Measurements from ENCODE around the gene OR6V1. TPM values are rescaled to one million over a fixed set of nuclear protein-coding genes. Genes with fewer than 3 reads are reported as not detected.

OR6V1 gene, protein sequence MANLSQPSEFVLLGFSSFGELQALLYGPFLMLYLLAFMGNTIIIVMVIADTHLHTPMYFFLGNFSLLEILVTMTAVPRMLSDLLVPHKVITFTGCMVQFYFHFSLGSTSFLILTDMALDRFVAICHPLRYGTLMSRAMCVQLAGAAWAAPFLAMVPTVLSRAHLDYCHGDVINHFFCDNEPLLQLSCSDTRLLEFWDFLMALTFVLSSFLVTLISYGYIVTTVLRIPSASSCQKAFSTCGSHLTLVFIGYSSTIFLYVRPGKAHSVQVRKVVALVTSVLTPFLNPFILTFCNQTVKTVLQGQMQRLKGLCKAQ
- not detected for total RNA-seq

DNA sequence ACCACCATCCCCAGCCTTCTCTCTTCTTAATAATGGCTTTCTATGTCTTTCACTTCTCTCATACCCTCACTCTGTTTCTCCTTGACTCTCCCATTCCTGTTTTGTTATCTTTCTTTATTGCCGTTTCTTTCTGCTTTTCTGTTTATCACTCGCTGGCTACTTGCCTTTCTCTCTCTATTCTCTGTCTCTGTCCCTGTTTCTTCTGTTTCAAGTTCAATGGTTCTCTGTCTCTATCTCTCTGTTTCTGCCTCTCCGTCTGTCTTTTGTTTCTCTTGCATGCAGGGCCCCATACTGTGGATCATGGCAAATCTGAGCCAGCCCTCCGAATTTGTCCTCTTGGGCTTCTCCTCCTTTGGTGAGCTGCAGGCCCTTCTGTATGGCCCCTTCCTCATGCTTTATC is at the start of gene OR6V1:
Gene OR6V1, plus strand, starts transcription at position 301 of the 400 bp plus-strand sequence. Its CDS starts 0 bp downstream, at position 301.
- ChIA-PET CTCF (interaction anchor here (0.9 kb wide), 1 partner anchor 14 kb away, joined by 3 read pairs; no protein-coding TSS in a partner anchor), POLR2A (no interaction called here)
- peaks cover 1% of the 10 kb centered on the region for H3K27me3 Mint-ChIP-seq
- H3K9me3 Mint-ChIP-seq = no peaks in the 10 kb centered on the region
- intact Hi-C loops (cut with micrococcal nuclease) = no loop called here
- DNase-seq (no peak), ATAC-seq (no peak)
- H3K4me3 Mint-ChIP-seq = no peak within 1 kb of the TSS
- H3K27ac Mint-ChIP-seq = no peak within 1 kb of the TSS
- peaks cover 3% of the 10 kb centered on the region for H3K4me1 Mint-ChIP-seq (ENCODE audit: low read depth)
- H3K36me3 Mint-ChIP-seq (ENCODE audit: low read depth) = no peaks in the 10 kb centered on the region
- TF ChIP-seq, protein P1, sequence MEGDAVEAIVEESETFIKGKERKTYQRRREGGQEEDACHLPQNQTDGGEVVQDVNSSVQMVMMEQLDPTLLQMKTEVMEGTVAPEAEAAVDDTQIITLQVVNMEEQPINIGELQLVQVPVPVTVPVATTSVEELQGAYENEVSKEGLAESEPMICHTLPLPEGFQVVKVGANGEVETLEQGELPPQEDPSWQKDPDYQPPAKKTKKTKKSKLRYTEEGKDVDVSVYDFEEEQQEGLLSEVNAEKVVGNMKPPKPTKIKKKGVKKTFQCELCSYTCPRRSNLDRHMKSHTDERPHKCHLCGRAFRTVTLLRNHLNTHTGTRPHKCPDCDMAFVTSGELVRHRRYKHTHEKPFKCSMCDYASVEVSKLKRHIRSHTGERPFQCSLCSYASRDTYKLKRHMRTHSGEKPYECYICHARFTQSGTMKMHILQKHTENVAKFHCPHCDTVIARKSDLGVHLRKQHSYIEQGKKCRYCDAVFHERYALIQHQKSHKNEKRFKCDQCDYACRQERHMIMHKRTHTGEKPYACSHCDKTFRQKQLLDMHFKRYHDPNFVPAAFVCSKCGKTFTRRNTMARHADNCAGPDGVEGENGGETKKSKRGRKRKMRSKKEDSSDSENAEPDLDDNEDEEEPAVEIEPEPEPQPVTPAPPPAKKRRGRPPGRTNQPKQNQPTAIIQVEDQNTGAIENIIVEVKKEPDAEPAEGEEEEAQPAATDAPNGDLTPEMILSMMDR (IDR thresholded peaks at IDR 0.05) = no peak

DNA sequence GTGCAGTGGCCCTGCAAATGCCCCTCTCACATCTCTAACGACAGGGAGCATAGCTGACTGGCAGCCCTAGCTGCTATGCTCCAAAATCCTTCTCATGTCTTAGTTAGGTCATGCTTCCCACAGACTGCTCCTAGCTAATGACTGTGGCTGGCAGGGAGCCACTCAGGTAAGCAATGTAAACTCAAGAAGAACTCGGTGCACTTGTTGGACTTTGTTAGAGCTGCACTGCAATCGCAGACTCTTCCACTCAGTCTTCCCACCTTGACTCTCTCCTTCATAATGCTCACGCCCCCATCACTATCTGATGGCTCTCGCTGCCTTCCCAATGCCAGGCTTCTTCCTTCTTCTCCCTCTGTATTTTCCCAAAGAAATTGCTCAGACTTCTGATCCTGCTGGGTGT is 49.2 kb upstream of the OR6V1 start:
- no peak overlapping the region for H3K27ac Mint-ChIP-seq
- ChIA-PET POLR2A (interaction anchor here (0.9 kb wide), 1 partner anchor 148 kb away, joined by 3 read pairs; the partner anchor contains the start of gene EPHB6), CTCF (interaction anchor here (0.6 to 15.9 kb wide), 47 partner anchors 9 to 1027 kb away, joined by 3 to 380 read pairs (median 5); partner anchors contain the start of genes EPHB6 and TAS2R40)
- ATAC-seq (no peak), DNase-seq (no peak)
- H3K27me3 Mint-ChIP-seq = peaks cover 2% of the 10 kb centered on the region
- TF ChIP-seq, protein P1 (IDR thresholded peaks at IDR 0.05) = no peak
- H3K4me3 Mint-ChIP-seq = peak overlapping the region; percentile 57
- H3K9me3 Mint-ChIP-seq = no peaks in the 10 kb centered on the region
- H3K36me3 Mint-ChIP-seq (ENCODE audit: low read depth) = no peaks in the 10 kb centered on the region
- intact Hi-C loops (cut with micrococcal nuclease) = loop anchor here (2.0 kb wide), 1 partner anchor 122 kb away; no protein-coding TSS in a partner anchor
- peaks cover 7% of the 10 kb centered on the region for H3K4me1 Mint-ChIP-seq (ENCODE audit: low read depth)

DNA sequence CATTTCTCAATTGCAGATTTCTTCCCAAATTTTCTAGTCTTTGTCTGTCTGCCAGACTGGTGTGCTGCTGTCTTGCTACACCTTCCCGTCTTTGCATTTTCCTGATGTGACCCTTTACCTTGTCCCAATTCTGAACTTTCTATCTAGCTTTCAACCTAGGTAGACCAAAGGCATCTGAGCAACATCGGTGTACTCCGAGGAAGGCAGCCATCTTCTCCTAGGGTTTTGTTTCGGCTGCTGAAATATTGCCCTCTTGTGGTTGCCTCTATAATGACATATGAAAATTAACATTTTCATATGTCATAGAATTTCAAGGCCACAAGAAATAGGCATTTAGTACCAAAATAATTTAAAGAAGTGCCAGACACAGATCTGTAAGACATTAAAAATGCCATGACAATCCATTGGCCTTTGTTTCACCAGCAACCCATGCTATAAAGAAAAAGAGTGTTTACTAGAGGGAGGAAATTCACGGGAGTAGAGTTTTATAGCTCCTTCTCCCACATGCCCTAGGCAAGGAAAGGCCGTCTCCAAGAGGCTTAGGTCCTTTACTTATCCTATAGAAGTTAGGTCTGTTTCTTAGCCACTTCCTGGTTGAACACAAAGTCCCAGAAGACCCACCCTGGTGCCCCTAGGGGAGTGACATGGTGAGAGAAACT is 48.6 kb upstream of the OR6V1 start:
- Mint-ChIP-seq H3K4me1 (ENCODE audit: low read depth) (peaks cover 9% of the 10 kb centered on the region), H3K36me3 (ENCODE audit: low read depth) (no peaks in the 10 kb centered on the region), H3K9me3 (no peaks in the 10 kb centered on the region), H3K4me3 (peak overlapping the region; percentile 57), H3K27me3 (peaks cover 3% of the 10 kb centered on the region), H3K27ac (no peak overlapping the region)
- TF ChIP-seq, protein P1 (IDR thresholded peaks at IDR 0.05) = peak; percentile 57
- POLR2A ChIA-PET = interaction anchor here (0.9 kb wide), 1 partner anchor 149 kb away, joined by 3 read pairs; the partner anchor contains the start of gene EPHB6
- DNase-seq = peak; percentile 45
- CTCF ChIA-PET = interaction anchor here (0.6 to 15.9 kb wide), 40 partner anchors 8 to 1028 kb away, joined by 3 to 380 read pairs (median 6); partner anchors contain the start of genes EPHB6 and TAS2R40
- intact Hi-C loops (cut with micrococcal nuclease) = loop anchor here (2.0 kb wide), 1 partner anchor 123 kb away; no protein-coding TSS in a partner anchor
- peak; percentile 71 for ATAC-seq

DNA sequence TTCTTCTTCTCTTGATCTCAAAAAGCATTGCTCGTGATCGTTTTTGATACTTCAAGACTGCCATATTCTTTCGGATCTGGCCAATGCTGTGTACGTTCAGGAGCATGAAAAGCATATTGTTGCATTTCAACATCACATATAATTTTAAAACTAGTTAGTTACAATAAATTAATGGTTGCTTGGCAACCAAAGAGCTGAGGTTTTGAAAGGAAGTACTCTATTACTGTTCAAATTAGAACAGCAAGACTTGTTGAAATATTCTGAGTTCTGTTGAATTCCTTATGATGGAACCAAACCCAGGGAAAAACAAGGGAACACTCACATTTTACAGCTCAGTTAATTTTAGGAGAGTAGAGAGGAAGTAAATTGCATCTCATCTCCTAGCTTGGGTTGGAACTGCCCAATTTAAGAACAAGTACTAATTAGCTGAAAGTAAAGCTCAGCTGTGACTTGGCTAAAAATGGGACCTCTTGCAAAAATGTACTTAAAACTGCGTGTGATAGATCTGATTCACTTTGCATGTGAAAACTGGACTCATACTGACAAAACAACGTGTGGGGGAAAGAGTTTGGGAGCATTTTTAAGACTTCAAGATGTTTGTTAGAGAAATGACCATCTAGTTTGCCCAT is 46.4 kb upstream of the OR6V1 start:
- CTCF ChIA-PET = interaction anchor here (0.9 to 15.9 kb wide), 13 partner anchors 12 to 702 kb away, joined by 3 to 380 read pairs (median 4); partner anchors contain the start of genes EPHB6 and TAS2R40
- ATAC-seq (no peak), DNase-seq (no peak)
- intact Hi-C loops (cut with micrococcal nuclease) = no loop called here
- POLR2A ChIA-PET = no interaction called here
- Mint-ChIP-seq H3K27ac (no peak overlapping the region), H3K27me3 (peaks cover 3% of the 10 kb centered on the region), H3K4me1 (ENCODE audit: low read depth) (peaks cover 9% of the 10 kb centered on the region), H3K36me3 (ENCODE audit: low read depth) (no peaks in the 10 kb centered on the region), H3K9me3 (no peaks in the 10 kb centered on the region), H3K4me3 (no peak overlapping the region)
- TF ChIP-seq, protein P1 (IDR thresholded peaks at IDR 0.05) = no peak
